Activated CD4-positive, alpha-beta T cell treated with anti-CD3 and anti-CD28 coated beads, Interleukin-2, amount 10 ng/mL, durations not matched to agents 7 days and 5 days (primary cell): ENCODE results near the gene AFF3. TPM values are rescaled to one million over a fixed set of nuclear protein-coding genes. Genes with fewer than 3 reads are reported as not detected.
"Not testable (repeated sequence)": the region's sequence is repeated elsewhere in the genome, so short reads cannot be mapped to it uniquely, and the experiment has no call there.

Source experiments
- CTCF ChIA-PET: fragments of 350-600 bp; sonication (Branson Sonifier 250); formaldehyde crosslinking; loops from one replicate; lab custom pipeline; 2021; ENCODE audit warnings: antibody characterized with exemption; lab: Charles Lee
- POLR2A ChIA-PET: fragments of 350-600 bp; sonication (Branson Sonifier 250); formaldehyde crosslinking; loops from one replicate; lab custom pipeline; 2021; ENCODE audit warnings: antibody characterized with exemption; lab: Charles Lee
- DNase-seq: peaks from one replicate; pipeline ENCODE4 v3.0.0-alpha.2; 2020
- H3K27ac Mint-ChIP-seq: one replicate; pipeline ENCODE4 v1.8.0; 2021; ENCODE audit warnings: mild to moderate bottlenecking, moderate library complexity, mixed read lengths
- H3K27me3 Mint-ChIP-seq: one replicate; pipeline ENCODE4 v1.8.0; 2021; ENCODE audit warnings: mixed read lengths
- H3K36me3 Mint-ChIP-seq: one replicate; pipeline ENCODE4 v1.8.0; 2021; ENCODE audit warnings: low read depth, mixed read lengths
- H3K4me1 Mint-ChIP-seq: one replicate; pipeline ENCODE4 v1.8.0; 2021; ENCODE audit warnings: mixed read lengths
- H3K4me3 Mint-ChIP-seq: one replicate; pipeline ENCODE4 v1.8.0; 2021; ENCODE audit warnings: mild to moderate bottlenecking, moderate library complexity, mixed read lengths
- H3K9me3 Mint-ChIP-seq: one replicate; pipeline ENCODE4 v1.8.0; 2021; ENCODE audit warnings: mixed read lengths
- total RNA-seq, 2 experiments: library from RNA; stranded (reverse); gene quantifications; one replicate each; pipeline ENCODE4 v1.2.3, GENCODE V29; 2021

Gene AFF3
- total RNA-seq, 2 experiments from 2014 or later: 7.4 to 13.0 TPM

- H3K27me3 Mint-ChIP-seq: peaks cover 19% of the 10 kb centered on the region
- CTCF ChIA-PET, DNase-seq, H3K36me3 Mint-ChIP-seq, POLR2A ChIA-PET, H3K27ac Mint-ChIP-seq, H3K4me1 Mint-ChIP-seq, H3K4me3 Mint-ChIP-seq, H3K9me3 Mint-ChIP-seq: not testable (repeated sequence)
These were observed 39.8 kb downstream of the AFF3 start for GRCh38 chr2:100102466-100103180.

- H3K27ac Mint-ChIP-seq: not testable (repeated sequence)
These were observed 43.5 kb downstream of the AFF3 start for GRCh38 chr2:100098855-100099254.

GRCh38 chr2:100097611-100098294, 44.6 kb downstream of the AFF3 start:
- DNase-seq, H3K27me3 Mint-ChIP-seq, CTCF ChIA-PET, H3K27ac Mint-ChIP-seq, POLR2A ChIA-PET, H3K9me3 Mint-ChIP-seq, H3K4me3 Mint-ChIP-seq, H3K36me3 Mint-ChIP-seq, H3K4me1 Mint-ChIP-seq: not testable (repeated sequence)

More at GRCh38 chr2:100098855-100099254, 43.5 kb downstream of the AFF3 start:
- H3K9me3 Mint-ChIP-seq, CTCF ChIA-PET, POLR2A ChIA-PET, H3K27me3 Mint-ChIP-seq, H3K36me3 Mint-ChIP-seq, DNase-seq, H3K4me3 Mint-ChIP-seq, H3K4me1 Mint-ChIP-seq: not testable (repeated sequence)

- H3K27ac Mint-ChIP-seq, POLR2A ChIA-PET, H3K4me3 Mint-ChIP-seq, CTCF ChIA-PET, H3K27me3 Mint-ChIP-seq, DNase-seq, H3K4me1 Mint-ChIP-seq, H3K9me3 Mint-ChIP-seq, H3K36me3 Mint-ChIP-seq: not testable (repeated sequence)
These were observed 46.5 kb downstream of the AFF3 start for GRCh38 chr2:100095845-100096244.

- CTCF ChIA-PET, H3K4me3 Mint-ChIP-seq, POLR2A ChIA-PET, H3K27me3 Mint-ChIP-seq, H3K27ac Mint-ChIP-seq, H3K36me3 Mint-ChIP-seq, DNase-seq, H3K4me1 Mint-ChIP-seq, H3K9me3 Mint-ChIP-seq: not testable (repeated sequence)
These were observed 50.6 kb downstream of the AFF3 start for GRCh38 chr2:100091807-100092206.

- H3K27me3 Mint-ChIP-seq, H3K4me1 Mint-ChIP-seq, H3K9me3 Mint-ChIP-seq, H3K27ac Mint-ChIP-seq, H3K4me3 Mint-ChIP-seq, DNase-seq, H3K36me3 Mint-ChIP-seq, POLR2A ChIA-PET, CTCF ChIA-PET: not testable (repeated sequence)
These were observed 56.6 kb downstream of the AFF3 start for GRCh38 chr2:100085744-100086143.

GRCh38 chr2:100083421-100084216, 58.8 kb downstream of the AFF3 start:
- H3K4me3 Mint-ChIP-seq, H3K36me3 Mint-ChIP-seq, H3K4me1 Mint-ChIP-seq, H3K27me3 Mint-ChIP-seq, POLR2A ChIA-PET, DNase-seq, CTCF ChIA-PET, H3K9me3 Mint-ChIP-seq, H3K27ac Mint-ChIP-seq: not testable (repeated sequence)

GRCh38 chr2:100082302-100082978, 60.0 kb downstream of the AFF3 start:
- POLR2A ChIA-PET, H3K9me3 Mint-ChIP-seq, H3K27me3 Mint-ChIP-seq, H3K36me3 Mint-ChIP-seq, DNase-seq, CTCF ChIA-PET, H3K4me1 Mint-ChIP-seq, H3K27ac Mint-ChIP-seq, H3K4me3 Mint-ChIP-seq: not testable (repeated sequence)

GRCh38 chr2:100077935-100078334, 64.5 kb downstream of the AFF3 start:
- Mint-ChIP-seq H3K9me3 (no peaks in the 10 kb centered on the region), H3K27ac (no peak overlapping the region), H3K4me1 (no peaks in the 10 kb centered on the region), H3K27me3 (no peaks in the 10 kb centered on the region), H3K4me3 (no peak overlapping the region), H3K36me3 (no peaks in the 10 kb centered on the region)
- DNase-seq: no peak
- POLR2A ChIA-PET: no interaction called here
- CTCF ChIA-PET: interaction anchor here (0.9 kb wide), 1 partner anchor 11 kb away, joined by 3 read pairs; no protein-coding TSS in a partner anchor

GRCh38 chr2:100077456-100077855, 64.9 kb downstream of the AFF3 start:
- POLR2A ChIA-PET: no interaction called here
- Mint-ChIP-seq H3K27ac (no peak overlapping the region), H3K4me1 (no peaks in the 10 kb centered on the region), H3K9me3 (no peaks in the 10 kb centered on the region), H3K27me3 (no peaks in the 10 kb centered on the region), H3K4me3 (no peak overlapping the region), H3K36me3 (no peaks in the 10 kb centered on the region)
- CTCF ChIA-PET: interaction anchor here (0.9 kb wide), 1 partner anchor 11 kb away, joined by 3 read pairs; no protein-coding TSS in a partner anchor
- no peak for DNase-seq

- POLR2A ChIA-PET: no interaction called here
- no peaks in the 10 kb centered on the region for H3K27me3 Mint-ChIP-seq
- peaks cover 8% of the 10 kb centered on the region for H3K4me1 Mint-ChIP-seq
- H3K36me3 Mint-ChIP-seq: no peaks in the 10 kb centered on the region
- H3K27ac Mint-ChIP-seq: no peak overlapping the region
- DNase-seq: no peak
- CTCF ChIA-PET: no interaction called here
- no peak overlapping the region for H3K4me3 Mint-ChIP-seq
- H3K9me3 Mint-ChIP-seq: no peaks in the 10 kb centered on the region
These were observed 66.9 kb downstream of the AFF3 start for GRCh38 chr2:100075532-100075931.

- no peaks in the 10 kb centered on the region for H3K9me3 Mint-ChIP-seq
These were observed 69.3 kb downstream of the AFF3 start for GRCh38 chr2:100073110-100073509.

More at GRCh38 chr2:100073110-100073509, 69.3 kb downstream of the AFF3 start:
- ChIA-PET POLR2A (no interaction called here), CTCF (no interaction called here)
- DNase-seq: no peak
- H3K36me3 Mint-ChIP-seq: no peaks in the 10 kb centered on the region
- H3K4me1 Mint-ChIP-seq: peaks cover 13% of the 10 kb centered on the region
- peaks cover 7% of the 10 kb centered on the region for H3K27me3 Mint-ChIP-seq
- no peak overlapping the region for H3K4me3 Mint-ChIP-seq
- H3K27ac Mint-ChIP-seq: no peak overlapping the region
